ENCODE results near the gene LAMA3.

Gene LAMA3

DNA sequence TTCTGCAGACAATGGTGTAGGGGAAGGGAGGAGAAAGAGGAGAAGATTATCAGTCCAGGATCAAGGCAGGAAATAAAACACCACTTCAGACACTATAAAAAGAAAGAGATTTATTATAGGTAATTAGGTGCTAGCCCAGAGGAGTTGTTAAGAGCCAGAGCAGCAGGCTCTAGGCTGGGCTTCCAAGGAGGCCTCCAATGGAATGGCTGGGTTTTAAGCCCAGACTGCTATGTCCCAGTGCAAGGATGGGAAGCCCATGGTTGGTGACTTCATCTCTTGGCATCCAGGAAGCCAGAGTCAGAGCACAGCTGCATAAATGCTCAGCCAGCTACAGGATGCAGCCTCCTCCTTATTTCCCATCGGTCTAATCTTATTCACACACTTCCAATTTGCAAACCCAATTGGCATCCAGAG, 95.6 kb downstream of the LAMA3 start:
- peak overlapping the region; percentile 66 for H3K27ac ChIP-seq (ENCODE audit: low read length, poor library complexity, severe bottlenecking)
- H3K79me1 ChIP-seq (replicated peaks; ENCODE audit: low read length, poor library complexity, severe bottlenecking): no peaks in the 10 kb centered on the region
- H2BK5ac ChIP-seq (ENCODE audit: low read depth, low read length, poor library complexity, severe bottlenecking): no peak overlapping the region
- H3K4ac ChIP-seq (ENCODE audit: low read depth in 1 of 2, low read length in 2 of 2): no peak overlapping the region
- no peak overlapping the region for H3K23ac ChIP-seq (ENCODE audit: low read length in 2 of 2)
- H3K36me3 ChIP-seq (ENCODE audit: control insufficient read depth in 1 of 2, insufficient read depth in 2 of 2, low read depth in 1 of 2, low read length in 2 of 2): peaks cover 0 to 11% of the 10 kb centered on the region in 2 experiments
- WGBS: 33% methylated on average over 1 of the region's 1 CpG
- H2BK15ac ChIP-seq (ENCODE audit: low read depth, poor library complexity, severe bottlenecking): no peak overlapping the region
- H3K9me3 ChIP-seq (ENCODE audit: control insufficient read depth, low read length): no peaks in the 10 kb centered on the region
- H3K9ac ChIP-seq (ENCODE audit: low read length): no peak overlapping the region
- no peaks in the 10 kb centered on the region for H3K27me3 ChIP-seq (ENCODE audit: control insufficient read depth in 1 of 2, insufficient read depth in 1 of 2, low read length in 2 of 2)
- no peak overlapping the region for H3K4me3 ChIP-seq (ENCODE audit: insufficient read depth in 1 of 2, low read depth in 1 of 2, low read length in 2 of 2)
- H3K14ac ChIP-seq (ENCODE audit: low read length in 2 of 2): no peak overlapping the region
- no peak overlapping the region for H3K4me2 ChIP-seq (ENCODE audit: low read length, poor library complexity, severe bottlenecking)
- peak; percentile 41 for DNase-seq
- H2BK120ac ChIP-seq (ENCODE audit: low read depth, low read length): no peak overlapping the region
- H2AK5ac ChIP-seq (ENCODE audit: low read length, severe bottlenecking): peak overlapping the region; percentile 3
- no peak overlapping the region for H3K18ac ChIP-seq (ENCODE audit: low read depth in 1 of 2, low read length in 2 of 2)
- no peak overlapping the region for H2AFZ ChIP-seq (ENCODE audit: low read depth, low read length)
- H4K91ac ChIP-seq (ENCODE audit: low read length): no peak overlapping the region
- peaks cover 5% of the 10 kb centered on the region for H3K4me1 ChIP-seq (ENCODE audit: control insufficient read depth, insufficient read depth, low read depth, low read length)
- no peak overlapping the region for H4K8ac ChIP-seq (ENCODE audit: low read length)
- H2BK12ac ChIP-seq (ENCODE audit: low read length in 2 of 2): no peak overlapping the region

- no peaks in the 10 kb centered on the region for H3K4me1 ChIP-seq (ENCODE audit: control insufficient read depth, insufficient read depth, low read depth, low read length)
- H3K14ac ChIP-seq (ENCODE audit: low read length in 2 of 2): no peak overlapping the region
- no peaks in the 10 kb centered on the region for H3K9me3 ChIP-seq (ENCODE audit: control insufficient read depth, low read length)
- H4K8ac ChIP-seq (ENCODE audit: low read length): no peak overlapping the region
- no peak overlapping the region for H2BK12ac ChIP-seq (ENCODE audit: low read length in 2 of 2)
- H3K18ac ChIP-seq (ENCODE audit: low read depth in 1 of 2, low read length in 2 of 2): no peak overlapping the region
- H2AK5ac ChIP-seq (ENCODE audit: low read length, severe bottlenecking): no peak overlapping the region
- H3K79me1 ChIP-seq (replicated peaks; ENCODE audit: low read length, poor library complexity, severe bottlenecking): no peaks in the 10 kb centered on the region
- no peak overlapping the region for H2BK15ac ChIP-seq (ENCODE audit: low read depth, poor library complexity, severe bottlenecking)
- H2BK120ac ChIP-seq (ENCODE audit: low read depth, low read length): no peak overlapping the region
- H3K4ac ChIP-seq (ENCODE audit: low read depth in 1 of 2, low read length in 2 of 2): no peak overlapping the region
- H2AFZ ChIP-seq (ENCODE audit: low read depth, low read length): no peak overlapping the region
- H3K27ac ChIP-seq (ENCODE audit: low read length, poor library complexity, severe bottlenecking): no peak overlapping the region
- WGBS: 88% methylated on average over 1 of the region's 1 CpG
- no peak overlapping the region for H3K4me3 ChIP-seq (ENCODE audit: insufficient read depth in 1 of 2, low read depth in 1 of 2, low read length in 2 of 2)
- H3K27me3 ChIP-seq (ENCODE audit: control insufficient read depth in 1 of 2, insufficient read depth in 1 of 2, low read length in 2 of 2): no peaks in the 10 kb centered on the region
- no peak overlapping the region for H3K4me2 ChIP-seq (ENCODE audit: low read length, poor library complexity, severe bottlenecking)
- peaks cover 0 to 18% of the 10 kb centered on the region in 2 experiments for H3K36me3 ChIP-seq (ENCODE audit: control insufficient read depth in 1 of 2, insufficient read depth in 2 of 2, low read depth in 1 of 2, low read length in 2 of 2)
- no peak overlapping the region for H2BK5ac ChIP-seq (ENCODE audit: low read depth, low read length, poor library complexity, severe bottlenecking)
- DNase-seq: no peak
- H4K91ac ChIP-seq (ENCODE audit: low read length): no peak overlapping the region
- H3K23ac ChIP-seq (ENCODE audit: low read length in 2 of 2): no peak overlapping the region
- H3K9ac ChIP-seq (ENCODE audit: low read length): no peak overlapping the region
Observed at GRCh38 chr18:23793051-23793450, 103.8 kb downstream of the LAMA3 start.

DNA sequence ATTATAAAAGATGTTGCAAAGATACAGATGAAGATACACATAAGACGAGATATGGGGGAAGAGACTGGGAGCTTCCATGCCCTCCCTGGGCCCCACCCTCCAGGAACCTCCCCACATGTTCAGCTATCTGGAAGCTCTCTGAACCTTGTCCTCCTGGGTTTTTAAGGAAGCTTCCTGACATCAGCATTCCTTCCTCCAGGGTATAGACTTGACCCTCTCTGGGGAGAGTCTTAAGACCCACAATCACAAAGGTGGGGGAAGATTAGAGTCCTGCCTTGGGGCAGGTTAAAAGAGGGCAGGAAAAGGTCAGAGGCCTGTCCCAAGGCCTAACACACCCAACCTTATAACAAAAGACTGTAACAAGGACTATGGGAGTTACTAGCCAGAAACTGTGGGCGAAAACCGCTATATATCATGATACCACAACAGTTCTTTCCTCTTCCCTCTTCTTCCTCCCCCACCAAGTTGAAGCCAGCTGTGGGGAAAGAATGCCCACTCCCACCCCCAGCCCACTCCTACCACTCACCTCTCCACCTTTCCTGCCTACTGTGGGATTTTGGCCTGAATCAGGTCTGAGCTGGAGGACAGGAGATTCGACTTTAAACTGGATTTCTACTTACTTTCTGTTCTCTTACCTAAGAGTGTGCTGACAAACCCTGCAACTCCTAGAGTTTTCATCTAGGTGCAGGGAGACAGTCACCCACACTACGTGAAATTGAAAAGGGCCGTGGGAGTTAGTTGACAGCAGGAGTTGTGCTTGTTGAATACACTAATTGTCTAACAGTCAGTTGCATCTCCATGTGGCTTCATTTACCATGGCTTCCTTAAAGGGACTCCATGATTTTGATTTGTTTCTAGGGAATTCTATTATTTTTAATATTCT, 105.0 kb downstream of the LAMA3 start:
- no peak overlapping the region for H3K9ac ChIP-seq (ENCODE audit: low read length)

DNA sequence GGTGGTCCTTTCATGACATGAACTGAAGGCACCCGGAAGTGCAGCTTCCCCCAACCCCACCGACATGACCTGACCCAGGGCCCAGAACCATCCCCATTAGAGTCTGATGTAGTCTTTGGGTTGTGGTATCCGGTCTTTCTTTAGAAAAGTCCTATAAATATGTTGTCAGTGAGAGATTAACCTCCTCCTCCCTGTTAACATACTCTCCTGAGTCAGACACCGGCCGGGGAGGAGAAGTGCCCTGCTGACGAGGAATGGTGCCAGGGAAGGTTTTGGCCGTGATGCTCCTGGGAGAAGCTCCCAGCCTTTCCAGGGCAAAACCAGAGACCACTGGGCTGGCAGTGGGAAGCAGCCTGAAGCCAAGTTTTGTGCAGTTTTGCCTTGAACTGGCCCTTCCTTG, 109.0 kb downstream of the LAMA3 start:
- no peak overlapping the region for H3K23ac ChIP-seq (ENCODE audit: low read length in 2 of 2)
- H3K9me3 ChIP-seq (ENCODE audit: control insufficient read depth, low read length): no peaks in the 10 kb centered on the region

More for the DNA sequence above, 105.0 kb downstream of the LAMA3 start:
- Histone ChIP-seq H2AK5ac (ENCODE audit: low read length, severe bottlenecking) (no peak overlapping the region), H3K79me1 (replicated peaks; ENCODE audit: low read length, poor library complexity, severe bottlenecking) (no peaks in the 10 kb centered on the region), H3K27ac (ENCODE audit: low read length, poor library complexity, severe bottlenecking) (no peak overlapping the region), H3K4me2 (ENCODE audit: low read length, poor library complexity, severe bottlenecking) (no peak overlapping the region), H3K4me3 (ENCODE audit: insufficient read depth in 1 of 2, low read depth in 1 of 2, low read length in 2 of 2) (no peak overlapping the region), H3K36me3 (ENCODE audit: control insufficient read depth in 1 of 2, insufficient read depth in 2 of 2, low read depth in 1 of 2, low read length in 2 of 2) (peaks cover 0 to 18% of the 10 kb centered on the region in 2 experiments), H2BK12ac (ENCODE audit: low read length in 2 of 2) (no peak overlapping the region), H2BK5ac (ENCODE audit: low read depth, low read length, poor library complexity, severe bottlenecking) (no peak overlapping the region), H3K18ac (ENCODE audit: low read depth in 1 of 2, low read length in 2 of 2) (no peak overlapping the region), H2BK120ac (ENCODE audit: low read depth, low read length) (no peak overlapping the region), H2AFZ (ENCODE audit: low read depth, low read length) (no peak overlapping the region), H3K14ac (ENCODE audit: low read length in 2 of 2) (no peak overlapping the region), H4K8ac (ENCODE audit: low read length) (no peak overlapping the region), H3K23ac (ENCODE audit: low read length in 2 of 2) (no peak overlapping the region), H3K4me1 (ENCODE audit: control insufficient read depth, insufficient read depth, low read depth, low read length) (no peaks in the 10 kb centered on the region), H4K91ac (ENCODE audit: low read length) (no peak overlapping the region), H3K27me3 (ENCODE audit: control insufficient read depth in 1 of 2, insufficient read depth in 1 of 2, low read length in 2 of 2) (no peaks in the 10 kb centered on the region), H2BK15ac (ENCODE audit: low read depth, poor library complexity, severe bottlenecking) (no peak overlapping the region), H3K4ac (ENCODE audit: low read depth in 1 of 2, low read length in 2 of 2) (no peak overlapping the region), H3K9me3 (ENCODE audit: control insufficient read depth, low read length) (no peaks in the 10 kb centered on the region)
- no peak for DNase-seq
- 92% methylated on average over 6 of the region's 6 CpGs for WGBS

More for the DNA sequence above, 109.0 kb downstream of the LAMA3 start:
- no peak overlapping the region for H2AFZ ChIP-seq (ENCODE audit: low read depth, low read length)
- H2AK5ac ChIP-seq (ENCODE audit: low read length, severe bottlenecking): no peak overlapping the region
- H3K4me3 ChIP-seq (ENCODE audit: insufficient read depth in 1 of 2, low read depth in 1 of 2, low read length in 2 of 2): no peak overlapping the region
- no peak overlapping the region for H3K18ac ChIP-seq (ENCODE audit: low read depth in 1 of 2, low read length in 2 of 2)
- no peak overlapping the region for H2BK5ac ChIP-seq (ENCODE audit: low read depth, low read length, poor library complexity, severe bottlenecking)
- no peak overlapping the region for H3K14ac ChIP-seq (ENCODE audit: low read length in 2 of 2)
- peaks cover 0 to 18% of the 10 kb centered on the region in 2 experiments for H3K36me3 ChIP-seq (ENCODE audit: control insufficient read depth in 1 of 2, insufficient read depth in 2 of 2, low read depth in 1 of 2, low read length in 2 of 2)
- WGBS: 90% methylated on average over 4 of the region's 7 CpGs
- H4K8ac ChIP-seq (ENCODE audit: low read length): no peak overlapping the region
- H2BK120ac ChIP-seq (ENCODE audit: low read depth, low read length): no peak overlapping the region
- peak overlapping the region; percentile 42 for H3K4me2 ChIP-seq (ENCODE audit: low read length, poor library complexity, severe bottlenecking)
- no peak overlapping the region for H2BK15ac ChIP-seq (ENCODE audit: low read depth, poor library complexity, severe bottlenecking)
- no peak overlapping the region for H3K9ac ChIP-seq (ENCODE audit: low read length)
- no peak for DNase-seq
- no peaks in the 10 kb centered on the region for H3K79me1 ChIP-seq (replicated peaks; ENCODE audit: low read length, poor library complexity, severe bottlenecking)
- H3K4ac ChIP-seq (ENCODE audit: low read depth in 1 of 2, low read length in 2 of 2): no peak overlapping the region
- no peaks in the 10 kb centered on the region for H3K27me3 ChIP-seq (ENCODE audit: control insufficient read depth in 1 of 2, insufficient read depth in 1 of 2, low read length in 2 of 2)
- H4K91ac ChIP-seq (ENCODE audit: low read length): no peak overlapping the region
- H2BK12ac ChIP-seq (ENCODE audit: low read length in 2 of 2): no peak overlapping the region
- H3K4me1 ChIP-seq (ENCODE audit: control insufficient read depth, insufficient read depth, low read depth, low read length): no peaks in the 10 kb centered on the region
- H3K27ac ChIP-seq (ENCODE audit: low read length, poor library complexity, severe bottlenecking): no peak overlapping the region
